ENCODE results near the gene HHIPL1. TPM values are rescaled to one million over a fixed set of nuclear protein-coding genes. Genes with fewer than 3 reads are reported as not detected.

Gene HHIPL1
- total RNA-seq (2021; ENCODE audit: unreplicated experiment) (2.1 TPM), Bru-seq, nascent RNA (percentile 34 among the genes with signal in this experiment), BruChase-seq, experiment 1, labeled RNA remaining after a 2-hour chase (percentile 34 among the genes with signal in this experiment), BruChase-seq, experiment 2, labeled RNA remaining after a 6-hour chase (percentile 37 among the genes with signal in this experiment)
- 3.8 TPM for polyA plus RNA-seq (2012; ENCODE audit: insufficient read length)
- long read RNA-seq, full-length matches to known transcripts = 1 of 5 reads
- long read RNA-seq, partial matches to known transcripts = 2 of 5 reads
- long read RNA-seq, other reads (novel, unspliced or antisense) = 2 of 5 reads

GRCh38 chr14:99644723-99645544, at the start of gene HHIPL1:
TSS of gene HHIPL1 (plus strand) at chr14:99645129. CDS start at chr14:99645208, 79 bp downstream.
- TF ChIP-seq, protein P1, sequence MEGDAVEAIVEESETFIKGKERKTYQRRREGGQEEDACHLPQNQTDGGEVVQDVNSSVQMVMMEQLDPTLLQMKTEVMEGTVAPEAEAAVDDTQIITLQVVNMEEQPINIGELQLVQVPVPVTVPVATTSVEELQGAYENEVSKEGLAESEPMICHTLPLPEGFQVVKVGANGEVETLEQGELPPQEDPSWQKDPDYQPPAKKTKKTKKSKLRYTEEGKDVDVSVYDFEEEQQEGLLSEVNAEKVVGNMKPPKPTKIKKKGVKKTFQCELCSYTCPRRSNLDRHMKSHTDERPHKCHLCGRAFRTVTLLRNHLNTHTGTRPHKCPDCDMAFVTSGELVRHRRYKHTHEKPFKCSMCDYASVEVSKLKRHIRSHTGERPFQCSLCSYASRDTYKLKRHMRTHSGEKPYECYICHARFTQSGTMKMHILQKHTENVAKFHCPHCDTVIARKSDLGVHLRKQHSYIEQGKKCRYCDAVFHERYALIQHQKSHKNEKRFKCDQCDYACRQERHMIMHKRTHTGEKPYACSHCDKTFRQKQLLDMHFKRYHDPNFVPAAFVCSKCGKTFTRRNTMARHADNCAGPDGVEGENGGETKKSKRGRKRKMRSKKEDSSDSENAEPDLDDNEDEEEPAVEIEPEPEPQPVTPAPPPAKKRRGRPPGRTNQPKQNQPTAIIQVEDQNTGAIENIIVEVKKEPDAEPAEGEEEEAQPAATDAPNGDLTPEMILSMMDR (IDR thresholded peaks at IDR 0.05) = no peak
- TF ChIP-seq SIN3A (IDR thresholded peaks at IDR 0.05; ENCODE audit: borderline replicate concordance, insufficient read depth, low read depth, low read length) (no peak), TCF7L2 (IDR thresholded peaks at IDR 0.05; ENCODE audit: low read depth, low read length) (no peak), POLR2AphosphoS5 (IDR thresholded peaks at IDR 0.05; ENCODE audit: low read depth, low read length) (no peak)
- TF ChIP-seq, protein P2, sequence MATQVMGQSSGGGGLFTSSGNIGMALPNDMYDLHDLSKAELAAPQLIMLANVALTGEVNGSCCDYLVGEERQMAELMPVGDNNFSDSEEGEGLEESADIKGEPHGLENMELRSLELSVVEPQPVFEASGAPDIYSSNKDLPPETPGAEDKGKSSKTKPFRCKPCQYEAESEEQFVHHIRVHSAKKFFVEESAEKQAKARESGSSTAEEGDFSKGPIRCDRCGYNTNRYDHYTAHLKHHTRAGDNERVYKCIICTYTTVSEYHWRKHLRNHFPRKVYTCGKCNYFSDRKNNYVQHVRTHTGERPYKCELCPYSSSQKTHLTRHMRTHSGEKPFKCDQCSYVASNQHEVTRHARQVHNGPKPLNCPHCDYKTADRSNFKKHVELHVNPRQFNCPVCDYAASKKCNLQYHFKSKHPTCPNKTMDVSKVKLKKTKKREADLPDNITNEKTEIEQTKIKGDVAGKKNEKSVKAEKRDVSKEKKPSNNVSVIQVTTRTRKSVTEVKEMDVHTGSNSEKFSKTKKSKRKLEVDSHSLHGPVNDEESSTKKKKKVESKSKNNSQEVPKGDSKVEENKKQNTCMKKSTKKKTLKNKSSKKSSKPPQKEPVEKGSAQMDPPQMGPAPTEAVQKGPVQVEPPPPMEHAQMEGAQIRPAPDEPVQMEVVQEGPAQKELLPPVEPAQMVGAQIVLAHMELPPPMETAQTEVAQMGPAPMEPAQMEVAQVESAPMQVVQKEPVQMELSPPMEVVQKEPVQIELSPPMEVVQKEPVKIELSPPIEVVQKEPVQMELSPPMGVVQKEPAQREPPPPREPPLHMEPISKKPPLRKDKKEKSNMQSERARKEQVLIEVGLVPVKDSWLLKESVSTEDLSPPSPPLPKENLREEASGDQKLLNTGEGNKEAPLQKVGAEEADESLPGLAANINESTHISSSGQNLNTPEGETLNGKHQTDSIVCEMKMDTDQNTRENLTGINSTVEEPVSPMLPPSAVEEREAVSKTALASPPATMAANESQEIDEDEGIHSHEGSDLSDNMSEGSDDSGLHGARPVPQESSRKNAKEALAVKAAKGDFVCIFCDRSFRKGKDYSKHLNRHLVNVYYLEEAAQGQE (IDR thresholded peaks at IDR 0.05; ENCODE audit: insufficient read depth in 1 of 2, low read depth in 2 of 2, low read length in 1 of 2) = no peak
- 0 out of 2 replicates have a peak within 1 kb of the TSS, but pooled peaks have one; percentile 23 for H3K27ac ChIP-seq (ENCODE audit: low read length)
- ChIA-PET CTCF (no interaction called here), POLR2A (no interaction called here)
- no TSS peak for BruUV-seq (replicated peaks)
- peak within 1 kb of the TSS; percentile 37 to 45 for H3K4me3 ChIP-seq (ENCODE audit: low read depth in 2 of 2, low read length in 2 of 2)
- DNase-seq (ENCODE audit: low read depth, low spot score) (no peak), ATAC-seq (peak; percentile 88)
- no peaks in the 10 kb centered on the region for H3K9me3 ChIP-seq (ENCODE audit: control insufficient read depth, insufficient read depth, low read depth, low read length)
- intact Hi-C loops (cut with micrococcal nuclease; ENCODE audit: unreplicated experiment) = no loop called here
- no peaks in the 10 kb centered on the region for H3K27me3 ChIP-seq (ENCODE audit: control insufficient read depth, insufficient read depth, low read length)
- in situ Hi-C loops (cut with HindIII; ENCODE audit: low pct_unique_long_range_greater_than_20kb, low sequenced_read_pairs) = no loop called here
- H3K36me3 ChIP-seq (ENCODE audit: control insufficient read depth, insufficient read depth, low read length) = no peaks in the 10 kb centered on the region
- no peaks in the 10 kb centered on the region for H3K4me1 ChIP-seq (ENCODE audit: control insufficient read depth, insufficient read depth, low read length)

DNA sequence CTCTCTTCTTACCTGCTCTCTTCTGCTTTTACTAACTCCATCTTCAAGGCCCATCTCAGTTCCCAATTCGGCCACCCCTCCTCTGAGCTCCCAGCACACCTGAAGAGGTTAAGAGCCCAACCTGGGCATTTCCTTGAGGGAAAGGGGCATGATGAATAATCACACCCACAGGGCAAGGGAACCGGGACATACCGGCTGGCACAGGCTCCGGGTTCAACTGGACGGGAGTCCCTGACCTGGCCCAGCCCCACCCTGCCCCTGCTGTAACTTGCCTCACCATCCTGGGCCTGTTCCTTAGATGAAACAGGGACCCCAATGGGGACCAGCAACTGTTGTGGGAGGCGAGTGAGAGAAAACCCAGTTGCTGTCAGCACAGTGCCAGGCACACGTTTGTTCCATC, 49.4 kb upstream of the HHIPL1 start:
- Histone ChIP-seq H3K4me3 (ENCODE audit: low read depth in 2 of 2, low read length in 2 of 2) (no peak overlapping the region), H3K27ac (ENCODE audit: low read length) (peak overlapping the region; percentile 35), H3K27me3 (ENCODE audit: control insufficient read depth, insufficient read depth, low read length) (no peaks in the 10 kb centered on the region), H3K4me1 (ENCODE audit: control insufficient read depth, insufficient read depth, low read length) (peaks cover 87% of the 10 kb centered on the region), H3K9me3 (ENCODE audit: control insufficient read depth, insufficient read depth, low read depth, low read length) (no peaks in the 10 kb centered on the region), H3K36me3 (ENCODE audit: control insufficient read depth, insufficient read depth, low read length) (no peaks in the 10 kb centered on the region)
- TF ChIP-seq, protein P1 (IDR thresholded peaks at IDR 0.05) = no peak
- TF ChIP-seq, protein P2 (IDR thresholded peaks at IDR 0.05; ENCODE audit: insufficient read depth in 1 of 2, low read depth in 2 of 2, low read length in 1 of 2) = no peak
- no peak for TF ChIP-seq TCF7L2 (IDR thresholded peaks at IDR 0.05; ENCODE audit: low read depth, low read length)
- TF ChIP-seq POLR2AphosphoS5 (IDR thresholded peaks at IDR 0.05; ENCODE audit: low read depth, low read length) = no peak
- no peak for TF ChIP-seq SIN3A (IDR thresholded peaks at IDR 0.05; ENCODE audit: borderline replicate concordance, insufficient read depth, low read depth, low read length)
- DNase-seq (ENCODE audit: low read depth, low spot score) = no peak
- no TSS peak for BruUV-seq (replicated peaks)
- ChIA-PET POLR2A (no interaction called here), CTCF (no interaction called here)
- intact Hi-C loops (cut with micrococcal nuclease; ENCODE audit: unreplicated experiment) (no loop called here), in situ Hi-C loops (cut with HindIII; ENCODE audit: low pct_unique_long_range_greater_than_20kb, low sequenced_read_pairs) (no loop called here)
- no peak for ATAC-seq
